C1 segment of cervical spinal cord (tissue), 14 donors: ENCODE results near the gene UBE2L5.
A peak's percentile ranks its signal among the peaks of the same experiment; 100 is the strongest.

ENCODE experiments used
- DNase-seq, 14 donors: peaks; one replicate each; lab custom pipeline; 2025; lab: John Stamatoyannopoulos, UW

The UBE2L5 gene

DNA sequence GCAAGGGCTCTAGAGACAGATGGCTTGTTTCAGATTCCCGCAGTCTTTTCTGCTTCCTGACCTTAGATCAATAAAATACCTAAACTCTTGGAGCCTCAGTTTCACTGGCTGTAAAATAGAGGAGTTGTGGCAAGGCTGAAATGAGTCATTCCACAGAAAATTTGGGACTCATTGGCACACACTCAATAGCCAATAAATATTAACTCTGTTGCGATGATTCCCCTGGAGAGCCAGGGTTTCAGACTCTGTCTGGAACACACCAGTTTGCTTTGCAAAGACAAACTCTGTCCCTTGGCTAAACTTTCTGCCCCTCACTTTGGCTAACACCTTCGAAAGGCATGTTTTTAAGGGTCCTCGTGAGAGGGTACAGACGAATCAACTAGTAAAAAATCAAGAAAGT, 18.1 kb upstream of the UBE2L5 start:
- DNase-seq, result no peak

DNA sequence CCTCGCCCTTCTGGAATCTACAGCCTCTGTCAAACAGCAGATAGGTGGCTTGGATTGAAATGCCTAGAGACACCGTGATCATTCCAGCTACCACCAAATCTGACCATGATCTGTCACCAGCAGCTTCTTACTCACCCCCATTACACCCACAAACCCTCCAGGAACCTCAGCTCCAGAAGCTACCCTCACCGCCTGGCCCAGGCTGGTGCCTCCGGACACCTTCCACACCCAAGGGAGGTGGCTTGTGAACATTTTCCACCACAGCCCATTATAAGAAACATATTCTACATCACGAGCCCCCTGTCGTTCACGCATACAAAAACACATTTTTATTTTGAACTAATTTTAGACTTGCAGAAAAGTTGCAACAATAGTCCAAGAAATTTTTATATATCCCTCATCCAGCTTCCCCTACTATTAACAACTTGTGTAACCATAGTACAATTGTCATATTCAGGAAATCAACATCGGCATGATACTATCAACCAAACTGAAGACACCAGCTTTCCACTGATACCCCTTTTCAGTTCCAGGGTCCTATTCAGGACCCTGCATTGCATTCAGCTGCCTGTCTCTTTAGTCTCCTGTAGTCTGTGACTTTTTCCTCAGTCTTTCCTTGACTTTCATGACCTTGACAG, 15.4 kb upstream of the UBE2L5 start:
- DNase-seq, result no peak

DNA sequence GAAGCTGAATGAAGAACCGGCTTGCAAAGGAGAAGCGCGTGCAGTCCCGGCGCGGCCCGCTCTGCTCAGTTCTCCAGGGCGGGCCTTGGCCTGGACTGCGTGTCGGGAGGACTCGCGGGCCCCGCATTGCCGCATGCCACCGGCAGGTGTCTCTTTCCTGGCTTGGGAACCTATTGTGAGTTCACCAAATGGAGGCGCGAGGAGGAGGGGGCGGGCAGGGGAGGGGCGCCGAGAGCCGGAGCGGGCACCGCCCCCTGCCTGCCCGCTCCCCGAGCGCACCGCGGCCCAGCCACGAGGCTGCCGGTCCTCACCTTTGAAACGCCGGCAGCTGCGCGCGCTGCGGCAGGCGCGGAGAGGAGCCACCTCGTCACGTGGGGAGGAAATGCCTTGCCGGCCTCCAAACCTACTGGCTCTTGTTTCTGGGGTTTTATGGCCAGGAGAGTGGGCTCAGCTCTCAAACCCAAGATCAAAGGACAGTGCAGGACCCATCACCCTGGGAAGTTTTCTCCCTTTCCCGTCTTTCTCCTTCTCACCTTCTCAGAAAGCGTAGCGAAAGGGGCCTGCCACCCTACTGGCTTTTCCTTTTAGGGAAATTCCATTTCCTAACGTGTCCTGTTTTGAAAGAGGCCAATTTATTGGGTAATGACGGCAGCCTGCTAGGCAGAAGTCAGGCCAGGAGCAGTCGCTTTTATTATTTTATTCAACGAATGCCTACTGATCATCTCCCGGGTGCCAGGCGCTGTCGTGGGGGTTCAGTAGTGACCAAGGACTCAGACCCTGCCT, 13.8 kb upstream of the UBE2L5 start:
- DNase-seq, result peak; percentile 48 to 89 (median 79)

DNA sequence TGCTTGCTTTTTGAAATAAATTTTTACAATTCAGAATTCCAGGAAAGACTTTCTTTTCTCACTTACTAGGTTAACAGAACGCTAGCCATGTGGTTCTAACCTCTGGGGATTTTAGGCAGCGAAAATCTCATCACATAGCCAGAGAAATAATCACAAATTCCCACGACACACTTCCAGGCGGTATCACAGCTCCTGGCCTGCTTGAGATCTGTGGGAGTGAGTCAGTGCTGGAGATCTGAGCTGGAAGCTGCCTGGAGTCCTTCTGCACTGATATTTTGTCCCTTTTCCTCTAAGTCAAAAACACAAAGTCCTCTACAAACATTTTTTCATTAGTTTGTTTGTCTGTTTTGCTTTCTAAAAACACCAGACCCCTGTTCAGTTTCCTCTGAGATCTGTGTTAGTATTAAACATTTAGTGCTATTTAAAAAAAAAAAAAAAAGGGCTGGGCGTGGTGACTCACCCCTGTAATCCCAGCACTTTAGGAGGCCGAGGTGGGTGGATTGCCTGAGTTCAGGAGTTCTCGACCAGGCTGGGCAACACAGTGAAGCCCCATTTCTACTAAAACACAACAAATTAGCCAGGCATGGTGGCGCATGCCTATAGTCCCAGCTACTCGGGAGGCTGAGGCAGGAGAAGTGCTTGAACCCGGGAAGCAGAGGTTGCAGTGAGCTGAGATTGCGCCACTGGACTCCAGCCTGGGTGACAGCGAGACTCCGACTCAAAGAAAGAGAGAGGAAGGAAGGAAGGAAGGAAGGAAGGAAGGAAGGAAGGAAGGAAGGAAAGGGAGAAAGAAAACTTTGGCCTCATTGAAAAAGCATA, 12.2 kb upstream of the UBE2L5 start:
- peak in 1 of 14 donors; percentile 7 for DNase-seq

DNA sequence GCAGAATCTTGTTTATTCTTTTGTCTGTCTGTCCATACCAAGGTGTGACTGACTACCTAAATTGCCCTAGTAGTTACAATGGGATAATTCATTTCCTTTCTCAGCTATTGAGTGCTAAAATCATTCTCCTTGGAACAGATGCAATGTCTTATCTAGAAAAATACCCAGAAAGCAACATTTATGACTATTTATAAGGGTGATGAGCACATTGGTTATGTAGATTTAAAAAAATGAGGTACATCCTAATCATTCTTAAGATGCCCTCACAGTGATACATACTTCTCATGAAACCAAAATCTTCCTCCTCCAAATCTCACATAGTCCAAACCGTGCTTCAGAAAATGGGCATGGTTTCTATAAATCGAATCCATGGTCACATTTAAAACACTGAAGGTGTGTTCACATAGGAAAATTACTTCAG, 11.6 kb upstream of the UBE2L5 start:
- no peak for DNase-seq

DNA sequence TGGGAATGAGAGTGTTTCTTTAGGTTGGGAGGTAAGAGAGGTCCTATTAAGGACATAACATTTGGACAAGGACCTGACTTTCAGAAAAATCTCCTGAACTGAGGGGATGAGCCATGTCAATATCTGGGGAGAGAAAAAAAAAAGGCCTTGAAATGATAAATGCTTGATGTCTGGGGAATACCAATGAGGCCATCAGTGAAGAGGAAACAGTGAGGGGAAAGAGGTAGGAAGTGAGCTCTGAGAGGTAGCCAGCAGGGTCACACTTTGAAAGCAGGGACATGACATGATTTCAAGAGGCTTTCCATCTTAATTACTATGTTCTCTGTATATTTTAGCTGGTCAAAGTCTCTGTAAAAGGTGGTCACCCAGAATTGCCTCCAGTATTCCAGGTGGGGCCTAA, 9.9 kb upstream of the UBE2L5 start:
- DNase-seq, result no peak

DNA sequence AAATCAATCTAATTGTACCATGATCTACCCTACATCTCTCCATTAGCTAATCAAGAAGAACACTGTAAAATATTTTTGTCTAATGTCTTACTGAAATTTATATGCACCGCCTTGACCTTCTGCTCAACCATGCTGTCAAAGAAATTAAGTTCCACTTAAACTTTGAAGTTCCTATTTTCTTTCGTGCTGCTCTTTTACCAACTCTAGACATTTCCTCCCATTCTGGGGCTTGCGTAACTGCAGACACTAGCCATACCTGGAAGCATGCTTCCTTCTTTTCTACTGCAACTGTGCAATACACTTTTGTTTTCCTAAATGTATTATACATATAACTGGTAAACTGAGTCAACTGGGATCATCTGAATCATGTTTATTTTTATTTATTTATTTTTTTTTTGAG, 8.5 kb upstream of the UBE2L5 start:
- DNase-seq, result no peak

DNA sequence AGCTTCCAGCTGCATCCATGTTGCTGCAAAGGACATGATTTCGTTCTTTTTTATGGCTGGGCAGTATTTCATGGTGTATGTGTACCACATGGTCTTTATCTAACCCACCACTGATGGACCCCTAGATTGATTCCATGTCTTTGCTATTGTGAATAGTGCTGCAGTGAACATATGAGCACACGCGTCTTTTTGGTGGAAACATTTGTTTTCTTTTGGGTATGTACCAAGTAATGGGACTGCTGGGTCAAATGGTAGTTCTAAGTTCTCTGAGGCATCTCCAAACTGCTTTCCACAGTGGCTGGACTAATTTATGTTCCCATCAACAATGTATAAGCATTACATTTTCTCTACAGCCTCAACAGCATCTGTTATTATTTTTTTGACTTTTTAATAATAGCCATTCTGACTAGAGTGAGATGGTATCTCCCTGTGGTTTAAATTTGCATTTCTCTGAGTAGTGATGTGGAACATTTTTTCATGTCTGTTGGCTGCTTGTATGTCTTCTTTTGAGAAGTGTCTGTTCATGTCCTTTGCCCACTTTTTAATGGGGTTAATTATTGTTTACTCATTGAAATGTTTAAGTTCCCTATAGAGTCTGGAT, 6.8 kb upstream of the UBE2L5 start:
- no peak for DNase-seq

DNA sequence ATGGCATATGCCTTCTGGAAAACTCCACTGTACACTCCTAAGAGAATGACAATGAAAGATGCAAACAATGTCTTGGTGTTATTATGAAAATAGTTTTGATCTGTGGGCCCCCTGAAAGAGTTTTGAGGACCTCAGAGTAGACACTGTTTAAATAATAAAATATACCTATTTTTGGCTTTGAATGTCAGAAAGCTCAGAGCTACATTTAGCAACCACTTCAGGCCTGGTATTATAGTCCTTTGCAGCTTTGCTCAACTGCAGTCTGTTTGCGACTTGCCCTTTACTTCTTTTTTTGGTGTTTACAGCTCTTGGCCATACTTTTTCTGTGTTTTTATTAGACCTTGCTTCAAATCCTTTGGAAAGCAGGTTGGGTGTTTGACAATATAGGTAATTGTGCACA, 5.8 kb upstream of the UBE2L5 start:
- DNase-seq, result no peak

DNA sequence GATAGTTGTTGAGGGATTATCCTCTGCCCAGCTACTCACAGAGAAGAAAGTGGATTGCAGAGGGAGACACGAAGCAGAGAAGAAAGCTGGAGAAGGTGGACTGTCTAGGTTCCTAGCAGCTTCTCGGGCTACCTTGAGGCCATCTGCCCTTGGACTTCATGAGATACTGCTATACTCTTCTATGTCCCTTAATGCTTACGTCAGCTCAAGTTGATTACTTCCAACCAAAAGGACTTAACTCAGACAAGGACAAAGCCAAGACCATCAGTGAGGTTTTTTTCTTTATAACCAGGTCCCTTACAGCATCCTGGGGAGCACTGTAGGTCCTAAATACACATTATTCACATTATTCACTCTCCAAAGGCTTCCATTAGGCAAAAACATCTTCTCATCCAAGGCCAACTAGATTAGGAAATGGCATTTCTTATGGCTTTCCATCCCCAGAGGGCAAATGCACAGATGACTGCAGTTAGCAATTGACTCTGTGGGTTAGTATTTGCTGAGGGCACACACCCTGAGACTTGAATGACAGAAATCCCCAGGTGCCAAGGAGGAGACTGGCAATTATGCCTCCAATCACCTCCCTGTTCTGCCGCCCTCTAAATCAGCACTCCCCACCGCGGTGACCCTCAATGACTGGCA, 4.1 kb upstream of the UBE2L5 start:
- DNase-seq, result no peak

DNA sequence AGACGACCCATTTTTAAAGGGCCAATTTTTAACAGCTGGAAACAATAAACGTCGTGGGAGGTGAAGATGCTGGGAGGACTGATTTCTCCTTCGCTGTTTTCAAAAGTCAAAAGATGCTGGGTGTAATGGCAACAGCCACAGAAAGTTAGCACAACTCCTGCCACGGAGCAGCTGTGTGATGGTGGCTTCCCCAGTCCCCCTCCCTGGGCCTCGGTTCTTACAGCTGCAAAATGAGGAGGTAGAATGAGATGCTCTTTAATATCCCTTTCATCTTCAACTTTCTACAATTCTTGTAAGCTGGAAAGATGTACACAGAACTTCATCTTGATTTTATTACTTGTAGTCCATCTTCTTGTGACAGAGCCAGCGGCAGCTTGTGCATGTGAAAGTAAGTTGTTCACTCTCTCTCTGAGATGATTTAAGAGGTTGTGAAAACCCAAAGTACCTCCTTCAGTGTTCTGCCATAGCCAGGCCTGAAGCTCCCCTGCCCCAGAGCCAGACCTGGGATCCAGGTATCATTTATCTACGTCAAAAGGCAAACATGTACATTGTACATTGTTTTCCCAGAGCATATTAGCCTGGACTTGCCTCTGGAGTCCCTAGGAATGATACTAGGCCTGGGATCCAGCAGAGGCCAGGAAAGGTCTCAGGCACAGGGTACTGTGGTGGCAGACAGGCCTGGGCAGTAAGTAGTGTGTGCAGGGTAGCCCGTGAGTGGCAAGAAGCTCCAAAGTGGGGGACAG, 3.4 kb upstream of the UBE2L5 start:
- no peak for DNase-seq

DNA sequence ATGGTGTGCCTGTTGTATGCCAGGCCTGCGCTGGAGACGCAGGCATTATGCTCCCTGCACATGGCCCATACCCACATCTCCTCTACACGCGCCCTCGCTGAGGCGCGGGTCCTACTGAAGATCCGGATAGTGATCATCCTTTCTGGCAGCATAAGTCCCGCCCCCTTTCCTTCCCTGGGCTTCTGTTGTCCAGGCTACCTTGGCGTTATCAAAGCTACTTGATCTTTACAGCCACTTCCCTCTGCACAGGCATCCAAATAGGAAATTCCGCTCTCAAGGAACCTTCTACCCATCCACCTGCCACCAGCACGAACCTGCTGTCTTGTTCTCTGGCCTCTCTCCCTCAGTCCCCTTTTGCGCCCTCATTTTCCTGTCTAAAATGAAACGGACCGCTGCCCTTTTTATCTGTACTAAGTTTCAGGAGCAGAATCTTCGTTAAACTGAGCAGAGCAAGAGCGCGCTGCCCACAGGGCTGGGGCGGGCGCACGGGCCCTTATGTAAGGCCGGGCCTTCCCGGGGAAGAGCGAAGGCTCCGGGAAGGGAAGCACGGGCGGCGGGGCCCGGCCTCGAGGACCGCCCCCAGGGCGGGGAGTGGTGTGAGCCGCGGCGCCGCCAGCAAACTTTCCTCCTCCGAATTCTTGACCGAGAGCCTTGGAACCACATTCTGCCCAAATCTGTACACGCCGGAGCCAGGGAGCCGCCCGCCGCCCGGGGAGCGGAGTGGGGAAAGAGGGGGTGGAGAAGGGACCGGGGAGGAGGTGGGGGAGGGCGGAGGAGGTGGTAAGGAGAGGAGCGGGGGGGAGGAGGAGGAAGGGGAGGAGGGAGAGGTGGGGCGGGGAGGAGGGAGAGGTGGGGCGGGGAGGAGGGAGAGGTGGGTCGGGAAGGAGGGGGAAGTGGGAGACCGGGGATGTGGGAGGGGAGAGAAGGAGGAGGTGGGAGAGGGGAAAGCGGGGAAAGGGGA, 920 bp upstream of the UBE2L5 start:
- DNase-seq, result peak in 13 of 14 donors; percentile 19 to 85 (median 62)

DNA sequence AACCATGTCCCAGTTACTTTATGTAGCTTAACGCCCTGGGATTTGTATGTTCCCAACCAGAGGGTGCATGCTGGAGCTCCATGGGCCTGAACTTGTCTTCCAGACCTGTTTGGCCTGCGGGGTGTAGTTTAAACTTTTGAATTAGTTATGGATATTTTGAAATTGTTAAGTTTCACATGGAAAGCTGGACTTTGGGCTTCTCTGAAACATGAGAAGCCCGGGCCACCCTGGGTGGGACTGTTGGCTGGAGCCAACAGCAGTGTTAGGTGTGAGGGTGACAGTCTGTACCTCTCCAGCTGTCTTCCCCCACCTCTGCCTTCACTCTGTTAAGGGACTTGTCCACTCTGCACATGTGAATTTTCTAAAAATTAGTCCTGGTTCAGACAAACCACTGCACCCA, 1.6 kb downstream of the UBE2L5 start:
- DNase-seq, result no peak

DNA sequence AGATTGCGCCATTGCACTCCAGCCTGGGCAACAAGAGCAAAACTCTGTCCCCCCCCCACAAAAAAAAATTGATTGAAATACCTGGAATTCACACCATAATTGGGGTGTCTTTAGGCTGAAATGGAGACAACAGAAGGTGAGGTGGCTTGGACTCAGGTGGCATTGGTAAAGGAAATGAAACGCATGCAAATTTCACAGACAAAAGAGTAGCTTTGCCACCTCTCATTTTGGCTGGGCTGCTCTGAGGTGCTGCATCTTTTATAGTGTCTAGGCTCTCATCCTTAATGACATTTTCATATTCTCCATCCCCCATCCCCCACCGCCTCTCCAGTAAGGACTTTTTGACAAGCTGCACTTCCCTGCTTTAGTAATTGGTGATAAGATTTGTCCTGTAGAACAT, 6.9 kb downstream of the UBE2L5 start:
- no peak for DNase-seq

DNA sequence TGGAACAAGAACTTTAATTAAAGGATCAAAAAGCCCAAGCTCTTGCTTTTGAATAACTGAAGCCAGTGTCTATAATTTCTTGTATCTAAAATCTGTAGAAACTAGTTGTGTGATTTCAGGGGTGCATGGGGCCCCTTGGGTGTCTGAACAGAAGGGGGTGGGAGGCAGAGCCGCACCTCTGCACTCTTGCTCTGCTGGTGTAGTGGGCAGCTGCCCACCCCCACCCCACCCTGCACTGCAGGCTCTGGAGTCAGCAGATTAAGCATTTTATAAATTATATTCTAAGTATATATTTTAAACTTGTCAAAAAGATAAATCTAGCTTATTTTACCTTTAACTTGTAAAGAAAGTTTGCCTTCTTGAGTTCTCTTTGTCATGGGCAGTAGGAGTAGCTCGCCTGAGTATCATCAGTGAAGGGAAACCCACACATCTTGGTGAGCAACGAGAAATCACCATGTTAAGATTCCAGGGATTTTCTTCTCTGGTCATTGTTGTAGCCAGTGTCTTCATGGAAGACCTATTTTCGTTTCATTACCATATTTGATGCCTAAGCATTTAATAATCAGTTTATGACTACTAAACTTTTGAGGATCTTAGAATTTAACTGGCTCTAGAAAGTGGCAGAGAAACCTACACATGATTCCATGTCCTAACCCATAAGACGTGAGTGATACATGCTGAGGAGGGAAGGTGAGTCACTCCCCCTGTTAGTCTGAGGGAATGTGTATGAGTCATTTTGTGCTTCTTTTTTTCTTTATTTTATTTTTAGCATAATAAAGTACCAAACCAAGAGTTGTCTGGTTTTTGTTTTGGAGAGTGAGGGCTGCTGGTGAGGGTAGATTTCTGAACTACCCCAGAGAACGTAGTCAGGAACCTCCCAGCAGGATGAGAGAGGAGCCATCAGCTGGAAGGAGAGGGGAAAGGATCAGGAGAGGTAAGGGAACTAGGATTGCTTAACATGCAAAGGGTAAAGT, 7.7 kb downstream of the UBE2L5 start:
- DNase-seq, result no peak

DNA sequence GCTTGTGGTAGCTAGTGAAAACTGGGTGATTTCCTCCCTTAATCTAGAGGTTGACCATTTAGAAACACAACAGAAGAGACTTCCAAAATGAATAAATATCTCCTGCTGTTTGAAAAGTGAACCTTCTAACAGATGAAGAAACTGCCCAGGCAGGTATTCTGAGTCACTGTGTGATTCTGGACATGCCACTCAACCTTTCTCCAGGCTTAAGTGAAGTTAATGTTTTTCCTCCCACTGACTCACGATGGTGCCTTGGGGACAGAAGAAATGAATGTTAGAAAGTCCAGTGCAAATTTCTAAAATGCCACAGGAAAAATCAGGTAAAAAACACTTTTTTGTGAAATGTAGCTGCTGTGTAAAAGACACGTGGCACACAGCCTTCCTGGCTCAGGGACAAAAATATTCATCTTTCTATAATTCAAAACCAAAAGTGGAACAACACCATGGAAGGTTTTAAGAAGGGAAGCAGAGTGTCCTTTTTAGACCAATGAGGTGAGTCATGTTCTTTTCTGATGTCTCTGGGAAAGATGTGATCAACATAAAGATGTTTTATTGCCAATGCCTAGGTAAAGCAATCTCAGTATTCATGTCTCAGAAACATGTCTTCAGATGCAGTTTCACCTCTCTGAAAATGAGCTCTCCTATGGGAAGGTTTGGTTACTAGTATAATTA, 9.1 kb downstream of the UBE2L5 start:
- DNase-seq, result no peak

DNA sequence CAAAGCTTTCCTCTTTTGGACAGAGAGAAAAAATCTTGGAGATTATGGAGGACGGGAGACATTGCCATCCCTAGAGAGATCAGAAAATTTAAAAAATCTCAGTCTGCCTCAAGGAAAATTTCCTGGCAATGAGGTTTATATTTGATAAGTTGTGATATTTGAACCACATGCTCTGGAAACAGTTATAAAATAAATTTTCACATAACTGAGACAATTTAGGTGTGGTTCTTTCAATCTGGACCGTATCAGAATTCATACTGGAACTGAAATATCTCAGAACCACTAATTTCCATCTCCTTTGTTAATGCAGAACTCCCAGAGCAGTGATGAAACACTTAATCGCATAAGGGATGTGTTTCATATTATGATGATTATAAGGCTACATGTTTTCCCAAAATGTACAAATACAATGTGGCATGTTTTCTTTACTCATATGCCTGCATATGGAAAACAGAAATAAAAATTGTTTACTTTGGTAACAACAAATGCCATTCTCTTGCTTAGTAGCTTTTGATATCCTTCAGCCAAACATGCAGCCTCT, 13.7 kb downstream of the UBE2L5 start:
- no peak for DNase-seq

DNA sequence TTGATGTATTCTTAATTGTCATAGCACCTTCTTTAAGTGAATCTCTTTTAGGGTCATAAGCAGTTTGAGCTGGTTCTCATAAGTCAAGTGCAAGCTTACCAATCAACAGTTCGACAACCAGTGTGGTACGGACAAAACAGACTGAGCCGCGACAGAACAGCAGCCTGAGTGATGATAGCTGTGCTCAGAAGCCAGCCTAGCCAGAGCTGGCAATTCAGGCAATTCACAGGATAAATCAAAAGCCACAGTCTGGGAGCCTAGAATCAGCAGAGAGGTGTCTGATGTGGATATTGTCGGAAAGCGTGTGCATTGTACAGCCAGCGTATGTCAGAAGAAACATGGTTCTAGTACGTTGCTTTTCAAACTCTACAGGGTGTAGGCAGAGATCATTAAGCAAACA, 14.9 kb downstream of the UBE2L5 start:
- DNase-seq, result no peak
